Esophagus squamous epithelium (tissue), 4 donors: ENCODE data around the gene IRF2BP2.

Experiments
- CTCF ChIP-seq, 6 experiments: fragments of 450-650 bp in 4 of 6; fragments of 200-600 bp in 2 of 6; sonication (generic) in 2 of 6; IDR thresholded peaks; one replicate each; pipeline ENCODE4 v1.5.1; 2016 to 2019; ENCODE audit warnings: antibody characterized with exemption in 6 of 6, mild to moderate bottlenecking in 4 of 6, moderate library complexity in 4 of 6
- POLR2A ChIP-seq, 4 donors: fragments of 450-650 bp; IDR thresholded peaks; one replicate each; pipeline ENCODE4 v1.6.1; 2017; ENCODE audit warnings: antibody characterized with exemption in 4 of 4, mild to moderate bottlenecking in 4 of 4, moderate library complexity in 3 of 4

- TF ChIP-seq CTCF (IDR thresholded peaks at IDR 0.05): no peak
- TF ChIP-seq POLR2A (IDR thresholded peaks at IDR 0.05): no peak
Observed at GRCh38 chr1:234571702-234572101, 38.3 kb downstream of the IRF2BP2 start.
